Measurements from ENCODE around the gene DTX1. TPM values are rescaled to one million over a fixed set of nuclear protein-coding genes. Genes with fewer than 3 reads are reported as not detected.

Gene DTX1
- polyA plus RNA-seq = 9.1 TPM
- long read RNA-seq, donor 1, partial matches to known transcripts = 0 of 1 reads
- long read RNA-seq, donor 1, other reads (novel, unspliced or antisense) = 0 of 1 reads
- long read RNA-seq, donor 2 = 0 reads
- long read RNA-seq, donor 3 = 0 reads
- long read RNA-seq, donor 4 = 0 reads
- long read RNA-seq, donor 5 = 0 reads
- long read RNA-seq, donor 6, partial matches to known transcripts = 0 of 2 reads
- long read RNA-seq, donor 6, other reads (novel, unspliced or antisense) = 0 of 2 reads
- long read RNA-seq, donor 7 = 0 reads
- long read RNA-seq, donor 8 = 0 reads
- long read RNA-seq, donor 9, partial matches to known transcripts = 0 of 2 reads
- long read RNA-seq, donor 9, other reads (novel, unspliced or antisense) = 0 of 2 reads
- long read RNA-seq, donor 10 = 0 reads
- long read RNA-seq, donor 11 = 0 reads

- H3K27ac ChIP-seq (ENCODE audit: low read length) = no peak within 1 kb of the TSS
- no peaks in the 10 kb centered on the region for H3K9me3 ChIP-seq (ENCODE audit: control insufficient read depth, low read depth, low read length)
- DNase-seq = no peak
- peak within 1 kb of the TSS; percentile 18 for H3K4me3 ChIP-seq (ENCODE audit: low read length)
- no CpG with 5 or more reads among the region's 94 CpGs for WGBS (ENCODE audit: insufficient coverage, low lambda C conversion rate)
- no peaks in the 10 kb centered on the region for H3K4me1 ChIP-seq (ENCODE audit: control insufficient read depth, insufficient read depth, low read length)
- H3K36me3 ChIP-seq (ENCODE audit: control insufficient read depth, insufficient read depth, low read length) = no peaks in the 10 kb centered on the region
- peaks cover 49% of the 10 kb centered on the region for H3K27me3 ChIP-seq (ENCODE audit: control insufficient read depth, insufficient read depth, low read length)
Measured at GRCh38 chr12:113056631-113057488, at the start of gene DTX1. Gene DTX1 (plus strand): TSS chr12:113056730. CDS start chr12:113058193, 1,463 bp downstream.

GRCh38 chr12:113007166-113007565 is 49.4 kb upstream of the DTX1 start:
- Histone ChIP-seq H3K4me1 (ENCODE audit: control insufficient read depth, insufficient read depth, low read length) (no peaks in the 10 kb centered on the region), H3K4me3 (ENCODE audit: low read length) (no peak overlapping the region), H3K36me3 (ENCODE audit: control insufficient read depth, insufficient read depth, low read length) (no peaks in the 10 kb centered on the region), H3K27ac (ENCODE audit: low read length) (no peak overlapping the region), H3K9me3 (ENCODE audit: control insufficient read depth, low read depth, low read length) (no peaks in the 10 kb centered on the region), H3K27me3 (ENCODE audit: control insufficient read depth, insufficient read depth, low read length) (peaks cover 3% of the 10 kb centered on the region)
- DNase-seq = no peak
- no CpG with 5 or more reads among the region's 4 CpGs for WGBS (ENCODE audit: insufficient coverage, low lambda C conversion rate)

DNA sequence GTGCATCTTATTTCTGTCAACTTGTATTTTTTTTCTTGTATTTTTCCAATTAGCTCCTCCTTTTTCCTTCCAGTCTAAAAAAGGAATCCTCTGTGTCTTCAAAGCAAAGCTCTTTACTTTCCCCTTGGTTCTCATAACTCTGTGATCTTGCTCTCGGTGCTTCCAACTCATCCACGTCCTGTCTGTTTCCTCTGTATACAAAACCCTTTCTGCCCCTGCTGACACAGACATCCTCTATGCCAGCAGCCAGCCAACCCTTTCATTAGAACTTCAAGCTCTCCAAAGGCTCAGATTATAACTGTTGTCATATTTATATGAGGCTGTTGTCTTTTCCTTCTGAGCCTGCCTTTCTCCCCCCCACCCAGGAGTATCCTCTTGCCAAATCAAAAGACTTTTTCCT is 45.8 kb upstream of the DTX1 start:
- Histone ChIP-seq H3K27ac (ENCODE audit: low read length) (no peak overlapping the region), H3K4me1 (ENCODE audit: control insufficient read depth, insufficient read depth, low read length) (no peaks in the 10 kb centered on the region), H3K4me3 (ENCODE audit: low read length) (no peak overlapping the region), H3K36me3 (ENCODE audit: control insufficient read depth, insufficient read depth, low read length) (no peaks in the 10 kb centered on the region), H3K9me3 (ENCODE audit: control insufficient read depth, low read depth, low read length) (no peaks in the 10 kb centered on the region), H3K27me3 (ENCODE audit: control insufficient read depth, insufficient read depth, low read length) (peaks cover 3% of the 10 kb centered on the region)
- WGBS (ENCODE audit: insufficient coverage, low lambda C conversion rate) = no CpG with 5 or more reads among the region's 2 CpGs
- DNase-seq = no peak

- H3K4me1 ChIP-seq (ENCODE audit: control insufficient read depth, insufficient read depth, low read length) = no peaks in the 10 kb centered on the region
- no peak for DNase-seq
- no CpG with 5 or more reads among the region's 9 CpGs for WGBS (ENCODE audit: insufficient coverage, low lambda C conversion rate)
Measured at GRCh38 chr12:113014565-113014964, 42.0 kb upstream of the DTX1 start.

GRCh38 chr12:113016796-113017195 is 39.7 kb upstream of the DTX1 start:
- no peak overlapping the region for H3K27ac ChIP-seq (ENCODE audit: low read length)
- H3K27me3 ChIP-seq (ENCODE audit: control insufficient read depth, insufficient read depth, low read length) = peaks cover 4% of the 10 kb centered on the region
- no peaks in the 10 kb centered on the region for H3K9me3 ChIP-seq (ENCODE audit: control insufficient read depth, low read depth, low read length)
- no peak for DNase-seq
- WGBS (ENCODE audit: insufficient coverage, low lambda C conversion rate) = no CpG with 5 or more reads among the region's 5 CpGs
- no peaks in the 10 kb centered on the region for H3K4me1 ChIP-seq (ENCODE audit: control insufficient read depth, insufficient read depth, low read length)
- no peaks in the 10 kb centered on the region for H3K36me3 ChIP-seq (ENCODE audit: control insufficient read depth, insufficient read depth, low read length)
- H3K4me3 ChIP-seq (ENCODE audit: low read length) = no peak overlapping the region

More at GRCh38 chr12:113014565-113014964, 42.0 kb upstream of the DTX1 start:
- no peak overlapping the region for H3K27ac ChIP-seq (ENCODE audit: low read length)
- H3K36me3 ChIP-seq (ENCODE audit: control insufficient read depth, insufficient read depth, low read length) = no peaks in the 10 kb centered on the region
- H3K9me3 ChIP-seq (ENCODE audit: control insufficient read depth, low read depth, low read length) = no peaks in the 10 kb centered on the region
- H3K4me3 ChIP-seq (ENCODE audit: low read length) = no peak overlapping the region
- H3K27me3 ChIP-seq (ENCODE audit: control insufficient read depth, insufficient read depth, low read length) = peaks cover 4% of the 10 kb centered on the region

GRCh38 chr12:113019025-113019424 is 37.5 kb upstream of the DTX1 start:
- Histone ChIP-seq H3K4me1 (ENCODE audit: control insufficient read depth, insufficient read depth, low read length) (no peaks in the 10 kb centered on the region), H3K4me3 (ENCODE audit: low read length) (no peak overlapping the region), H3K27me3 (ENCODE audit: control insufficient read depth, insufficient read depth, low read length) (peaks cover 4% of the 10 kb centered on the region), H3K27ac (ENCODE audit: low read length) (no peak overlapping the region), H3K9me3 (ENCODE audit: control insufficient read depth, low read depth, low read length) (no peaks in the 10 kb centered on the region), H3K36me3 (ENCODE audit: control insufficient read depth, insufficient read depth, low read length) (no peaks in the 10 kb centered on the region)
- DNase-seq = no peak
- WGBS (ENCODE audit: insufficient coverage, low lambda C conversion rate) = no CpG with 5 or more reads among the region's 4 CpGs

DNA sequence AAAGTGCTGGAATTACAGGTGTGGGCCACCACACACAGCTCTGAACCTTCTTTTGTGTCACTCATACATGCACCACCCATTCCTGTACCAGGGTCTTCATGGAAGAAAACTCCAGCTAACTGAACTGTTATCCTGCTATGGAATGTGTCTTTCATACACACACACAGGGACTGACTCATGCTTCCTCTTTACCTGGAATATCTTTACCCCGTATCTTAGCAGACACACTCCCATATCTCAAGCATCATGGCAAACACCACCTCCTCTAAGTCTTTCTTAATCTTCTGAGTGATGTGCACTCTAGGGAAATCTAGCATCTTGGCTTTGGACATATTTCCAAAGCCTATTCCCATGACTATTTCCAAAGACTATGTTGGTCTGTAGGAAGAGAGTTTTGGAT is 35.0 kb upstream of the DTX1 start:
- 80% methylated on average over 1 of the region's 1 CpG for WGBS (ENCODE audit: insufficient coverage, low lambda C conversion rate)

GRCh38 chr12:113022563-113023297 is 33.8 kb upstream of the DTX1 start:
- H3K4me3 ChIP-seq (ENCODE audit: low read length) = no peak overlapping the region
- no peak for DNase-seq
- no peaks in the 10 kb centered on the region for H3K4me1 ChIP-seq (ENCODE audit: control insufficient read depth, insufficient read depth, low read length)
- no peak overlapping the region for H3K27ac ChIP-seq (ENCODE audit: low read length)
- H3K27me3 ChIP-seq (ENCODE audit: control insufficient read depth, insufficient read depth, low read length) = no peaks in the 10 kb centered on the region
- H3K36me3 ChIP-seq (ENCODE audit: control insufficient read depth, insufficient read depth, low read length) = no peaks in the 10 kb centered on the region
- H3K9me3 ChIP-seq (ENCODE audit: control insufficient read depth, low read depth, low read length) = no peaks in the 10 kb centered on the region
- no CpG with 5 or more reads among the region's 3 CpGs for WGBS (ENCODE audit: insufficient coverage, low lambda C conversion rate)

More for the DNA sequence above, 35.0 kb upstream of the DTX1 start:
- no peak for DNase-seq
- no peak overlapping the region for H3K27ac ChIP-seq (ENCODE audit: low read length)
- no peaks in the 10 kb centered on the region for H3K9me3 ChIP-seq (ENCODE audit: control insufficient read depth, low read depth, low read length)
- peaks cover 3% of the 10 kb centered on the region for H3K27me3 ChIP-seq (ENCODE audit: control insufficient read depth, insufficient read depth, low read length)
- no peaks in the 10 kb centered on the region for H3K36me3 ChIP-seq (ENCODE audit: control insufficient read depth, insufficient read depth, low read length)
- no peaks in the 10 kb centered on the region for H3K4me1 ChIP-seq (ENCODE audit: control insufficient read depth, insufficient read depth, low read length)
- H3K4me3 ChIP-seq (ENCODE audit: low read length) = no peak overlapping the region

- H3K27me3 ChIP-seq (ENCODE audit: control insufficient read depth, insufficient read depth, low read length) = peaks cover 3% of the 10 kb centered on the region
- no peak overlapping the region for H3K4me3 ChIP-seq (ENCODE audit: low read length)
- H3K9me3 ChIP-seq (ENCODE audit: control insufficient read depth, low read depth, low read length) = no peaks in the 10 kb centered on the region
- no CpG with 5 or more reads among the region's 4 CpGs for WGBS (ENCODE audit: insufficient coverage, low lambda C conversion rate)
- no peaks in the 10 kb centered on the region for H3K4me1 ChIP-seq (ENCODE audit: control insufficient read depth, insufficient read depth, low read length)
- H3K36me3 ChIP-seq (ENCODE audit: control insufficient read depth, insufficient read depth, low read length) = no peaks in the 10 kb centered on the region
- DNase-seq = no peak
- H3K27ac ChIP-seq (ENCODE audit: low read length) = no peak overlapping the region
Measured at GRCh38 chr12:113027726-113028125, 28.8 kb upstream of the DTX1 start.

Measured in large intestine (tissue), 12 donors.